GM12892 (cell line): ENCODE measurements around the gene B3GAT2.

Source experiments
- POLR2A ChIP-seq: IDR thresholded peaks from 2 replicates; pipeline ENCODE4 v1.6.1; 2011; ENCODE audit warnings: low read depth, low read length, control low read depth
- POLR2AphosphoS5 ChIP-seq: IDR thresholded peaks from 2 replicates; pipeline ENCODE4 v1.6.1; 2011; ENCODE audit warnings: low read depth, low read length, control low read depth

DNA sequence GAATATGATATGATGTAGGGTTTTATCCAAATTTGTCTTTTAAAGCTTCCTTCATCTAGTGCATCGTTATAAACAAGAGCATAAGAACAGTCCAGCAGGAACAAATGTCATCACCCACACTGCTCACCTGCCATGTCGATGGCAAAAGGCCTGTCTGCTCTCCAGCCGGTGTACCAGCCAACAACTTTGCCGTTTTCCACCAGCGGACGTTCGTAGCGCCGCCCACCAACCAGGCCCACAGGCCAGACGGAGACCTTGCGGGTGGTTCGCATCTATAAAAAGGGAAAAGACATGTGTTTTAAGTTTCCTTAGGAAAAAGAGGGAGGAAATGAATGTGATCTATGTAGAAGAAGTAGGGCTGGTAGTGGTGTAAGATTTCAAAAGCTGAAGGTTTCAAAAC, 62.9 kb downstream of the B3GAT2 start:
- TF ChIP-seq POLR2AphosphoS5: no peak
- TF ChIP-seq POLR2A: no peak
